ENCODE measurements around the gene UBXN7.
"Not testable (repeated sequence)": the region's sequence is repeated elsewhere in the genome, so short reads cannot be mapped to it uniquely, and the experiment has no call there.

The UBXN7 gene

DNA sequence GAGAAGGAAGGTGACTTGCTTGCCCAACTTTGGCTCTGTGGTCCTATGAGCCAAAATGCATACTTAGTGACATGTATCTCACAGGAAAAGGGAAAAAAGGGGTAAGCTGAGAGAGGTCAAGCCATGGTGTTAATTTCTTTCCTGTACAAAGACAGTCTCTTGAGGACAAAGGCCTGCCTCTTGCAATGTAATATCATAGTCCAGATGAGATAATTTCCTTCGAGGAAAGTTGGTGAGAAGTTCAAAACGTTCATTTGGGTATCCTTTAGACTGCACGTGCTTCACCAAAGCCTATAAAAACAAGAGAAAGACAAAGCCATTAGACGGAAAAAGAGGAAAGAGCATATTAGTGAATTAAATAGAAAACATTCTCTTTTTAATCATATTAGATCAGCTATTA is 75.7 kb downstream of the UBXN7 start:
- no peak for FAIRE-seq

DNA sequence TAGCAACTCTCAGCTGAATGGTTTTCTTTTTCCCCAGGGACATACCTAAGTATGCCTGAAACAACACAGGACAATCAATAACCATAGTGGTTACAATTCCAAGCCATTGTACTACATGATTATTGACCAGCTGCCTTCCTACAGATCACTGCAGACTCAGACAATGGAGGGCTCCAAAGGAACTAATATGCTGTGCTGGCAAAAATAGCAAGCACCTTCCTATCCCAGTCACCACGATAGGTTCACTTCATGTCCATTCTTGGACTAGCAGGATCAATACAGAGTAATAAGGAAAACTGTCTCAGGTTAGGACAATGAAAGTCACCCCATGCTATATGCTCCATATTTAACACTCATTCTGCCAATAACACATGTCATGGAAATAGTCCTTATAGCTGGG is 76.6 kb downstream of the UBXN7 start:
- FAIRE-seq: no peak
- DNase-seq (ENCODE audit: insufficient read length, low spot score): no peak
- TF ChIP-seq POLR2A (IDR thresholded peaks at IDR 0.05; ENCODE audit: low read depth, low read length): no peak

More for the DNA sequence above, 75.7 kb downstream of the UBXN7 start:
- no peak for DNase-seq (ENCODE audit: insufficient read length, low spot score)
- TF ChIP-seq POLR2A (IDR thresholded peaks at IDR 0.05; ENCODE audit: low read depth, low read length): no peak

- FAIRE-seq: peak; percentile 23
- DNase-seq (ENCODE audit: insufficient read length, low spot score): no peak
- no peak for TF ChIP-seq POLR2A (IDR thresholded peaks at IDR 0.05; ENCODE audit: low read depth, low read length)
Observed at GRCh38 chr3:196354132-196354531, 78.1 kb downstream of the UBXN7 start.

DNA sequence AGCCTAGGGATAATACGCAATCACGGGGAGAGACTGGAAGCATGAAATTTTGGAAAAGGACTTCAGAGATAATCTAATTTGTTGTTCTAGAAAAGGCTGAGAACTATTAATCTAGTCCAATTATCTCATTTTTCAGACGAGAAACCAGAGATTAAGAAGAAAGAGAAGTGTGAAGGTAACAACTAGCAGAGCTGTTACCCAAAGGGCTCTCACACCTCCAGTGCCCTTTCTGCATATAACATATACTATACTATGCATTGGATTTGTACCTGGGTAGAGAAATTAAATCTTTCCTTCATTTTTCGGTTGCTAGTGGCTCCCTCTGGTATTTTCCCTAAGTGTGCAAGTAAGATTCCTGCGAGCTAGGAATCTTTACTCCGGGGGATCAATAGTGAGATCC is 80.7 kb downstream of the UBXN7 start:
- DNase-seq (ENCODE audit: insufficient read length, low spot score) (no peak), FAIRE-seq (no peak)
- no peak for TF ChIP-seq POLR2A (IDR thresholded peaks at IDR 0.05; ENCODE audit: low read depth, low read length)

DNA sequence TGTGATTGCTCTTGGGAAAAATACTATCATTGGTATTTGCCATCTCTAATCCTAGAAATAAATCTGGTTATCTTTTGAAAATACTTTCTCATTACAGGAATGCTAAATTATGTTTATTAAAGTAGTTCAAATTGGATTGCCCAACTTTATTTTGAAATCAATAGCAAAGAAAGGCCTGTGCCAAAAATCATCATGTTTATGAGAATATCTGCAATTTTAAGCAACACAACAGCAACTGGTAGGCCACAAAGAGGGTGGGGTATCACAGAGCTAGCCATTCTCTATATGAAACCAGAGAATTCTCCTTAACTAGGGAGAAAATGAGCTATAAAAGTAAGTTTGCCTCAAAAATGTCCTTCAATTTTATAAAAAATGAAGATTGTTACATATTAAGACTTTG is 82.2 kb downstream of the UBXN7 start:
- FAIRE-seq (no peak), DNase-seq (ENCODE audit: insufficient read length, low spot score) (no peak)
- TF ChIP-seq POLR2A (IDR thresholded peaks at IDR 0.05; ENCODE audit: low read depth, low read length): no peak

- no peak for DNase-seq (ENCODE audit: insufficient read length, low spot score)
Observed at GRCh38 chr3:196348698-196349097, 83.5 kb downstream of the UBXN7 start.

DNA sequence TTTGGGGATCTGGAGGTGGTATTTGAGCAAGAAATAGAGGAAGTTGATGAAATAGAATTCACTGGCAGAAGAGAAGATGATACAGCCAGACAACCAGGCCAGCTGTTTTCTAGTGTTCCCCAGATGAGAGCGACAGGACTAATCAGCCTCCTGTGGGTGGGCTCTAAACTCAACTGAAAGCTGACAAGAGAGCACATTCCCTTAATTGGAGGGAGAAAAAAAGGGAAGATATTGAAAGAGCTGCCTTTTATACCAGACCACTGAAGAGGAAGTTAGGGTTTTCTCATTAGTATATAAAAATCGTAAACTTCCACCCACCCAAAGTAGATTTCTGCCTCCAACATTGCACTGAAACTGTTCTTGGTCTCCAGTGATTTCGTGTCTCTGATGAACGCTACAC is 87.6 kb downstream of the UBXN7 start:
- TF ChIP-seq POLR2A (IDR thresholded peaks at IDR 0.05; ENCODE audit: low read depth, low read length): no peak
- no peak for DNase-seq (ENCODE audit: insufficient read length, low spot score)
- FAIRE-seq: no peak

More at GRCh38 chr3:196348698-196349097, 83.5 kb downstream of the UBXN7 start:
- TF ChIP-seq POLR2A (IDR thresholded peaks at IDR 0.05; ENCODE audit: low read depth, low read length): no peak
- FAIRE-seq: peak; percentile 45

DNA sequence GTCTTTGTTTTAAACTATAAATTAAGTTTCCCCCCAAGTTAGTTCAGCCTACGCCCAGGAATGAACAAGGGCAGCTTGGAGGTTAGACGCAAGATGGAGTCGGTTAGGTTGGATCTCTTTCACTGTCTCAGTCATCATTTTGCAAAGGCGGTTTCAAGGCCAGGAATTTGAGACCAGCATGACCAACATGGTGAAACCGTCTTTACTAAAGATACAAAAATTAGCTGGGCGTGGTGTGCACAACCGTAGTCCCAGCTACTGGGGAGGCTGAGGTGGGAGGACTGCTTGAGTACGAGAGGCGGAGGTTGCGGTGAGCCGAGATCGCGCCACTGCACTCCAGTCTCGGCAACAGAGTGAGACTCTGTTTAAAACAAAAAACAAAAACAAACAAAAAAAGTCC is 88.3 kb downstream of the UBXN7 start:
- not testable (repeated sequence) for FAIRE-seq; DNase-seq (ENCODE audit: insufficient read length, low spot score)

GRCh38 chr3:196341137-196341536 is 91.1 kb downstream of the UBXN7 start:
- FAIRE-seq: peak; percentile 87
- no peak for TF ChIP-seq POLR2A (IDR thresholded peaks at IDR 0.05; ENCODE audit: low read depth, low read length)

DNA sequence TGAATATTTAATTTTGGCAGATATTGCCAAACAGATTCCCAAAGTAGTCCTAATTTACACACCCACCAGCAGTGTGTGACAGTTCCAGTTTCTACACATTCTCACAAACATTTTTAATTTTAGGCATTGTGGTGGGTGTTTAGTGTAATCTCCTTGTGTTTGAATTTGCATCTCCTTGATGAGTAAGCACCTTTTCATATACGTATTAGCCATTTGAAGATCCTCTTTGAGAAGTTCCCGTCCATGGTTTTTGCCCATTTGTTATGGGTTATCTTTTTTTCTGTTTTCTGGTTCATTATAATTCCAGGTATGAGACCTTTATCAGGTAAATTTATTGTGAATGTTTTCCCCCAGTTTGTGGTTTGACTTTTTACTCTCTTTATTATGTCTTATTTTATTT is 91.8 kb downstream of the UBXN7 start:
- DNase-seq (ENCODE audit: insufficient read length, low spot score) (no peak), FAIRE-seq (no peak)
- TF ChIP-seq POLR2A (IDR thresholded peaks at IDR 0.05; ENCODE audit: low read depth, low read length): no peak

More at GRCh38 chr3:196341137-196341536, 91.1 kb downstream of the UBXN7 start:
- peak; percentile 65 for DNase-seq (ENCODE audit: insufficient read length, low spot score)

- no peak for TF ChIP-seq POLR2A (IDR thresholded peaks at IDR 0.05; ENCODE audit: low read depth, low read length)
- DNase-seq (ENCODE audit: insufficient read length, low spot score): no peak
- FAIRE-seq: no peak
Observed at GRCh38 chr3:196339493-196340254, 92.6 kb downstream of the UBXN7 start.

DNA sequence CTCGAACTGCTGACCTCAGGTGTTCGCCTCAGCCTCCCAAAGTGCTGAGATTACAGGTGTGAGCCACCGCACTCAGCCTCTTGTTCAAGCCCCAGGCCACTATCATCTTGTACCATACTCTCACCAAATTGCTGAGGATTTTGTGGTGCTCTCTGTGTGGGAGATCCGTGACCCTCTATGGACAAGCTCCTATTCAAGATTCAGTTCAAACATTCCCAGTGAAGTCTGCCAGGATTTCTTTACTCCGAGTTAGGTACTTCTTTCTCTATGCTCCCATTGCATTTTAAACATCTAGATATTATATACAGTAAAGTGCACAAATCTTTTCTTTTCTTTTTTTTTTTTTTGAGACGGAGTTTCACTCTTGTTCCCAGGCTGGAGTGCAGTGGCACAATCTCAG is 93.2 kb downstream of the UBXN7 start:
- DNase-seq (ENCODE audit: insufficient read length, low spot score): no peak
- FAIRE-seq: no peak
- no peak for TF ChIP-seq POLR2A (IDR thresholded peaks at IDR 0.05; ENCODE audit: low read depth, low read length)

DNA sequence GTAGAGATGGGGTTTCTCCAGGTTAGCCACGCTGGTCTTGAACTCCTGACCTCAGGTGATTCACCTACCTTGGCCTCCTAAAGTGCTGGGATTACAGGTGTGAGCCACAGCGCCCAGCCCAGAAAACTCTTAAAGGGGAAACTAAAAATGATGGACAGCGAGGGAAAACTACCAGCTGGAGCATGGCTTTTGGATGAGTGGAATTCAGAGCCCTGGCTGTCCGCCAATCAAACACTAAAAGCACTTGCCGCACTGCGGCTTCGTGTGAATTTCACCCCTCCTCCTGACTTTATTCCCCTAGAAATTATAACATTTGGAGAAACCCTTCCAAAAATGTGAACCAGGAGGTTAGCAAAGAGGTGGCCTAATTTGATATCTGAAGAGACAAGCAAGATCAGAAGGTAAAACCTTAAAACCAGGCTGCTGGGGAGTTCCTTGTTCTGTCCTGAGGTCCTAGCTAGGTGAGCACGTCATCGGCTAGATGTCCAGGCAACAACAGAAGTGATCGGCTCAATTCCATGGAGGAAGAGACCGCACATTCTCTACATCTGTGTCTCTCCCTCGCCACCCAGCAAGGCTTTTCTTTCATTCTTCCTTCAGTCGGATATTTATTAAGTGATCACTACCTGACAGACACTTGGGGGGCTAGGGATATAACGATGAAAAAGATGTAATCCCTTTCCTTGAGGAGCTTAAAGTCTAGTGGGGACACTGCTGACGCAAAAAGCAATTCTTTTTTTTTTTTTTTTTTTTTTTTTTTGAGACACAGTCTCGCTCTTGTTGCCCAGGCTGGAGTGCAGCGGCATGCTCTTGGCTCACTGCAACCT is 95.7 kb downstream of the UBXN7 start:
- FAIRE-seq (no peak), DNase-seq (ENCODE audit: insufficient read length, low spot score) (no peak)
- no peak for TF ChIP-seq POLR2A (IDR thresholded peaks at IDR 0.05; ENCODE audit: low read depth, low read length)

DNA sequence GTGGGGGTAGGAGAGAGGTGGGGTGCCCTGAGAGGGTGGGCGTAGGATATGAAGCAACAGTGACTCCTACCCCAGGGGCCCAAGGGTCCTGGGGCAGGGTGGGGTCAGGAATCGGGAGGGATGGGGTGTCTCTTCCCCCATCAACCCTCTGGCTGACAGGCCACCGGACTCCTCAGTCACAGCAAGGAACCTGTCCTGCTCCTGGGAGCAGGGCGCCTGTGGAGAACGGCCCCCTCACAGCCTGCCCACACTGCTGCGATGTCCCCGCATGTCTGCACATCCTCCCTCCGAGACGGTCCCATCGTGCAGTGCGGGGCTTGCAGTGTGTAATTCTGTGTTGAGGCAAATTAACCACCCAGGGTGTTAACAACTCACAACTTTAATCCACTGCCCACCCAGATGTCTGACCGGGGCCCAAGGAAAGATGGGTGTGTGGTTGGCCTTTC is 96.7 kb downstream of the UBXN7 start:
- no peak for TF ChIP-seq POLR2A (IDR thresholded peaks at IDR 0.05; ENCODE audit: low read depth, low read length)
- DNase-seq (ENCODE audit: insufficient read length, low spot score): no peak
- FAIRE-seq: no peak

- DNase-seq (ENCODE audit: insufficient read length, low spot score): no peak
- no peak for TF ChIP-seq POLR2A (IDR thresholded peaks at IDR 0.05; ENCODE audit: low read depth, low read length)
- FAIRE-seq: no peak
Observed at GRCh38 chr3:196334982-196335381, 97.2 kb downstream of the UBXN7 start.

All from H54 (cell line).